Neuronal stem cell (in vitro differentiated cells): ENCODE data around the gene SYT6.

Experiments used
- DNase-seq: peaks from one replicate; pipeline ENCODE4 v3.0.0-alpha.2; 2013; ENCODE audit warnings: low spot score
- H2AFZ ChIP-seq: one replicate; pipeline ENCODE4 v1.6.1; 2013; ENCODE audit warnings: mild to moderate bottlenecking, low read length, inconsistent platforms
- H2AK5ac ChIP-seq: 2 replicates; pipeline ENCODE4 v1.6.1; 2013; ENCODE audit warnings: low read depth, mild to moderate bottlenecking, inconsistent platforms, low read length, moderate library complexity, mixed read lengths
- H2BK120ac ChIP-seq: 2 replicates; pipeline ENCODE4 v1.6.1; 2013; ENCODE audit warnings: low read depth, mild to moderate bottlenecking, inconsistent platforms, low read length, moderate library complexity, mixed read lengths
- H2BK12ac ChIP-seq: one replicate; pipeline ENCODE4 v1.6.1; 2013; ENCODE audit warnings: low read length, inconsistent platforms
- H2BK15ac ChIP-seq: 2 replicates; pipeline ENCODE4 v1.6.1; 2013; ENCODE audit warnings: mild to moderate bottlenecking, low read length, inconsistent platforms, mixed read lengths
- H2BK5ac ChIP-seq: one replicate; pipeline ENCODE4 v1.6.1; 2013; ENCODE audit warnings: inconsistent platforms, mild to moderate bottlenecking, low read length, moderate library complexity
- H3K14ac ChIP-seq: one replicate; pipeline ENCODE4 v1.6.1; 2013; ENCODE audit warnings: low read length, inconsistent platforms
- H3K18ac ChIP-seq: 2 replicates; pipeline ENCODE4 v1.6.1; 2013; ENCODE audit warnings: low read length, inconsistent platforms
- H3K23ac ChIP-seq: 2 replicates; pipeline ENCODE4 v1.6.1; 2013; ENCODE audit warnings: low read depth, mild to moderate bottlenecking, mixed read lengths, low read length, inconsistent platforms; ENCODE audit not compliant: poor library complexity
- H3K27ac ChIP-seq: replicated peaks from 3 replicates; pipeline ENCODE4 v1.5.1; 2013; ENCODE audit warnings: low read length, inconsistent platforms
- H3K27me3 ChIP-seq, 3 experiments: 2 replicates each; pipeline ENCODE4 v1.6.1; 2013; ENCODE audit warnings: low read length in 3 of 3, mild to moderate bottlenecking in 2 of 3, inconsistent platforms in 1 of 3, low read depth in 1 of 3, mixed read lengths in 1 of 3, moderate library complexity in 1 of 3; ENCODE audit not compliant: control insufficient read depth in 3 of 3, insufficient read depth in 3 of 3
- H3K36me3 ChIP-seq, 2 donors: replicated peaks in 1 of 2; 2 replicates each; pipeline ENCODE4 v1.6.1; 2013; ENCODE audit warnings: low read length in 2 of 2; ENCODE audit not compliant: control insufficient read depth in 2 of 2, insufficient read depth in 2 of 2
- H3K4ac ChIP-seq: 2 replicates; pipeline ENCODE4 v1.6.1; 2013; ENCODE audit warnings: inconsistent platforms, mild to moderate bottlenecking, low read length, moderate library complexity
- H3K4me1 ChIP-seq, 2 donors: 1 replicate in 1 of 2; 2 replicates in 1 of 2; pipeline ENCODE4 v1.6.1; 2013; ENCODE audit warnings: low read length in 2 of 2, low read depth in 1 of 2; ENCODE audit not compliant: control insufficient read depth in 2 of 2, insufficient read depth in 1 of 2
- H3K4me2 ChIP-seq: one replicate; pipeline ENCODE4 v1.6.1; 2013; ENCODE audit warnings: mild to moderate bottlenecking, low read length, inconsistent platforms; ENCODE audit not compliant: insufficient read depth, poor library complexity, severe bottlenecking
- H3K4me3 ChIP-seq, 2 donors: 2 replicates each; pipeline ENCODE4 v1.5.1; 2013; ENCODE audit warnings: low read length in 2 of 2, mild to moderate bottlenecking in 2 of 2, inconsistent platforms in 1 of 2, moderate library complexity in 1 of 2
- H3K79me1 ChIP-seq: one replicate; pipeline ENCODE4 v1.6.1; 2013; ENCODE audit warnings: low read depth, mild to moderate bottlenecking, inconsistent platforms, low read length, moderate library complexity
- H3K9ac ChIP-seq: one replicate; pipeline ENCODE4 v1.6.1; 2013; ENCODE audit warnings: mild to moderate bottlenecking, low read depth, low read length, inconsistent platforms; ENCODE audit not compliant: poor library complexity
- H3K9me3 ChIP-seq, 2 donors: replicated peaks in 1 of 2; 2 replicates each; pipeline versions ENCODE3 to v1.6.1; 2013; ENCODE audit warnings: low read length in 2 of 2, mild to moderate bottlenecking in 2 of 2, inconsistent platforms in 1 of 2, low read depth in 1 of 2, mixed read lengths in 1 of 2, moderate library complexity in 1 of 2; ENCODE audit not compliant: control insufficient read depth in 2 of 2, insufficient read depth in 1 of 2
- H4K8ac ChIP-seq: one replicate; pipeline ENCODE4 v1.6.1; 2013; ENCODE audit warnings: low read depth, mild to moderate bottlenecking, inconsistent platforms, low read length, moderate library complexity
- H4K91ac ChIP-seq: one replicate; pipeline ENCODE4 v1.6.1; 2013; ENCODE audit warnings: low read length, low read depth, mild to moderate bottlenecking, inconsistent platforms; ENCODE audit not compliant: poor library complexity
- WGBS, 2 donors: extraction: QIAGEN DNeasy Blood & Tissue Kit; methylation state at CpG; one replicate each; pipeline ENCODE4 v1.1.7; 2013; ENCODE audit warnings: missing lambda C conversion rate in 2 of 2, mixed read lengths in 1 of 2; ENCODE audit not compliant: insufficient read length in 2 of 2, insufficient replicate concordance in 1 of 2; ENCODE audit errors: extremely low coverage in 2 of 2; 5-methylcytosine and 5-hydroxymethylcytosine counted together

The SYT6 gene

GRCh38 chr1:114114185-114115094, 39.2 kb downstream of the SYT6 start:
- no peak overlapping the region for H2AK5ac ChIP-seq
- H2BK12ac ChIP-seq: no peak overlapping the region
- H3K18ac ChIP-seq: no peak overlapping the region
- no peak overlapping the region for H3K9ac ChIP-seq
- no peak overlapping the region for H4K8ac ChIP-seq
- H2BK15ac ChIP-seq: no peak overlapping the region
- no peak overlapping the region for H2BK5ac ChIP-seq
- no peaks in the 10 kb centered on the region for H3K79me1 ChIP-seq
- H3K4me2 ChIP-seq: no peak overlapping the region
- H2AFZ ChIP-seq: no peak overlapping the region
- DNase-seq: no peak
- H4K91ac ChIP-seq: no peak overlapping the region
- H3K23ac ChIP-seq: no peak overlapping the region
- no peak overlapping the region for H3K27ac ChIP-seq
- H3K4ac ChIP-seq: no peak overlapping the region
- no peak overlapping the region for H3K4me3 ChIP-seq
- no CpG with 5 or more reads among the region's 8 CpGs for WGBS, 2 donors
- H3K9me3 ChIP-seq: no peaks in the 10 kb centered on the region
- H3K14ac ChIP-seq: no peak overlapping the region
- H2BK120ac ChIP-seq: no peak overlapping the region
- peaks cover 0 to 3% of the 10 kb centered on the region in 2 donors for H3K36me3 ChIP-seq
- peaks cover 0 to 10% of the 10 kb centered on the region in 2 donors for H3K4me1 ChIP-seq
- no peaks in the 10 kb centered on the region for H3K27me3 ChIP-seq

GRCh38 chr1:114113411-114114184, 40.1 kb downstream of the SYT6 start:
- H3K27ac ChIP-seq: no peak overlapping the region
- peaks cover 0 to 6% of the 10 kb centered on the region in 2 donors for H3K4me1 ChIP-seq
- no peak overlapping the region for H4K91ac ChIP-seq
- no peaks in the 10 kb centered on the region for H3K9me3 ChIP-seq
- H2AK5ac ChIP-seq: no peak overlapping the region
- H2BK5ac ChIP-seq: no peak overlapping the region
- H4K8ac ChIP-seq: no peak overlapping the region
- H3K27me3 ChIP-seq: no peaks in the 10 kb centered on the region
- H2BK120ac ChIP-seq: no peak overlapping the region
- peaks cover 0 to 3% of the 10 kb centered on the region in 2 donors for H3K36me3 ChIP-seq
- WGBS, 2 donors: no CpG with 5 or more reads among the region's 10 CpGs
- no peak overlapping the region for H3K4ac ChIP-seq
- no peak overlapping the region for H2BK12ac ChIP-seq
- no peak overlapping the region for H3K9ac ChIP-seq
- H3K4me2 ChIP-seq: no peak overlapping the region
- no peak overlapping the region for H3K18ac ChIP-seq
- H2AFZ ChIP-seq: no peak overlapping the region
- H3K23ac ChIP-seq: no peak overlapping the region
- no peak overlapping the region for H3K4me3 ChIP-seq
- H2BK15ac ChIP-seq: no peak overlapping the region
- DNase-seq: no peak
- no peak overlapping the region for H3K14ac ChIP-seq
- H3K79me1 ChIP-seq: no peaks in the 10 kb centered on the region

- Histone ChIP-seq H3K9ac (no peak overlapping the region), H3K27me3 (no peaks in the 10 kb centered on the region), H3K27ac (no peak overlapping the region), H3K4me3 (no peak overlapping the region), H3K9me3 (no peaks in the 10 kb centered on the region), H3K18ac (no peak overlapping the region), H2BK15ac (no peak overlapping the region), H2BK120ac (no peak overlapping the region), H3K14ac (no peak overlapping the region), H2AK5ac (no peak overlapping the region), H2AFZ (no peak overlapping the region), H3K23ac (no peak overlapping the region), H4K8ac (no peak overlapping the region), H4K91ac (no peak overlapping the region), H2BK5ac (no peak overlapping the region), H3K4me1 (peaks cover 0 to 3% of the 10 kb centered on the region in 2 donors), H2BK12ac (no peak overlapping the region), H3K4me2 (no peak overlapping the region), H3K79me1 (no peaks in the 10 kb centered on the region), H3K36me3 (peaks cover 0 to 3% of the 10 kb centered on the region in 2 donors), H3K4ac (no peak overlapping the region)
- no CpG with 5 or more reads among the region's 4 CpGs for WGBS, 2 donors
- no peak for DNase-seq
These were observed 40.9 kb downstream of the SYT6 start for GRCh38 chr1:114112775-114113174.
